T-helper 17 cell (primary cell): ENCODE data around the gene FITM1. TPM values are rescaled to one million over a fixed set of nuclear protein-coding genes. Genes with fewer than 3 reads are reported as not detected.

ENCODE experiments used
- ATAC-seq: fragments of 150-1000 bp; cut with Tn5 transposase; 2 replicates; pipeline ENCODE4 v1.10.0; 2021; ENCODE audit warnings: mild to moderate bottlenecking, moderate library complexity
- DNase-seq, 3 donors: peaks; one replicate each; pipeline versions ENCODE4 v3.0.0 to v3.0.0-alpha.2; 2020 to 2021
- H3K9me3 ChIP-seq: one replicate; pipeline ENCODE4 v1.7.0; 2013; ENCODE audit warnings: low read length, mild to moderate bottlenecking; ENCODE audit not compliant: control insufficient read depth, poor library complexity, severe bottlenecking
- H3K27ac Mint-ChIP-seq: one replicate; pipeline ENCODE4 v1.8.0; 2022; ENCODE audit warnings: mild to moderate bottlenecking, moderate library complexity, mixed read lengths
- H3K27me3 Mint-ChIP-seq: one replicate; pipeline ENCODE4 v1.8.0; 2022; ENCODE audit warnings: mixed read lengths
- H3K36me3 Mint-ChIP-seq: one replicate; pipeline ENCODE4 v1.8.0; 2022; ENCODE audit warnings: low read depth, mixed read lengths
- H3K4me1 Mint-ChIP-seq: one replicate; pipeline ENCODE4 v1.8.0; 2022; ENCODE audit warnings: mild to moderate bottlenecking, mixed read lengths
- H3K4me3 Mint-ChIP-seq: one replicate; pipeline ENCODE4 v1.8.0; 2022; ENCODE audit warnings: mild to moderate bottlenecking, moderate library complexity, mixed read lengths
- total RNA-seq, 4 donors: library from RNA in 2 of 4; stranded (reverse) in 2 of 4; gene quantifications; one replicate each; pipeline ENCODE4 v1.2.3 and lab custom pipeline; 2022 to 2026

The FITM1 gene
- total RNA-seq, 2 donors from 2014 or later, result 1.4 to 1.9 TPM

GRCh38 chr14:24092505-24093206 is 37.8 kb upstream of the FITM1 start:
- peaks cover 34% of the 10 kb centered on the region for H3K4me1 Mint-ChIP-seq
- no peak overlapping the region for H3K4me3 Mint-ChIP-seq
- no peaks in the 10 kb centered on the region for H3K27me3 Mint-ChIP-seq
- H3K9me3 ChIP-seq, result no peaks in the 10 kb centered on the region
- H3K27ac Mint-ChIP-seq, result peak overlapping the region; percentile 88
- no peak for DNase-seq
- no peaks in the 10 kb centered on the region for H3K36me3 Mint-ChIP-seq
- ATAC-seq, result no peak

DNA sequence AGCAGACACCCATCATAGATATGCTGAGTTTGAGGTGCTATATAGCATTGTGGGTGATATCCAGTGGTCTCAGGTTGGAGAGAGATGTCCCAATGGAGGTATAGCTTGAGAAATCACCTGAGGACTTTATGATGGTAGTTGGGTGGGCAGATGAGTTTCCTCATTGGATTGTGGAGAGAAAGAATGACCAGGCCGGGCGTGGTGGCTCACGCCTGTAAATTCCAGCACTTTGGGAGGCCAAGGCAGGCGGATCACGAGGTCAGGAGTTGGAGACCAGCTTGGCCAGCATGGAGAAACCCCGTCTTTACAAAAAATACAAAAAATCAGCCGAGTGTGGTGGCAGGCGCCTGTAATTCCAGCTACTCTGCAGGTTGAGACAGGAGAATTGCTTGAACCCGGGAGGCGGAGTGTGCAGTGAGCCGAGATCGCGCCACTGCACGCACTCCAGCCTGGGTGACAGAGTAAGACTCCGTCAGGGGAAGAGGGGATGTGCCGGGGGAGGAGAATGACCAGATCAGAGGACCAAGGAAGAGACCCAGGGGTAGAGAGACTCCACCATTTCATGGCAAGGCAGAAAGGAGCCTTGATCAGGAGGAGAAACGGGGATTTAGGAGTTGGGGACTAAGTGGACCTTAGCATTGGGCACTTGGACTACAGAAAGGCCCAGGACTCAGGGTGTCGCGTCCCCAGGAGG is 37.1 kb upstream of the FITM1 start:
- H3K4me1 Mint-ChIP-seq, result peaks cover 34% of the 10 kb centered on the region
- no peaks in the 10 kb centered on the region for H3K9me3 ChIP-seq
- H3K36me3 Mint-ChIP-seq, result no peaks in the 10 kb centered on the region
- no peak for ATAC-seq
- no peaks in the 10 kb centered on the region for H3K27me3 Mint-ChIP-seq
- DNase-seq, result no peak
- H3K27ac Mint-ChIP-seq, result peak overlapping the region; percentile 88
- peak overlapping the region; percentile 99 for H3K4me3 Mint-ChIP-seq

GRCh38 chr14:24093901-24094840 is 36.3 kb upstream of the FITM1 start, which contains the start of gene PCK2:
Gene PCK2 (plus strand): TSS chr14:24094311. CDS start chr14:24094406, 95 bp downstream.
- peak within 1 kb of the TSS; percentile 95 for H3K27ac Mint-ChIP-seq
- H3K4me3 Mint-ChIP-seq, result peak within 1 kb of the TSS; percentile 99
- no peaks in the 10 kb centered on the region for H3K36me3 Mint-ChIP-seq
- ATAC-seq (peak; percentile 80), DNase-seq (peak; percentile 49 to 72 (median 66))
- H3K27me3 Mint-ChIP-seq, result no peaks in the 10 kb centered on the region
- peaks cover 34% of the 10 kb centered on the region for H3K4me1 Mint-ChIP-seq
- H3K9me3 ChIP-seq, result no peaks in the 10 kb centered on the region

DNA sequence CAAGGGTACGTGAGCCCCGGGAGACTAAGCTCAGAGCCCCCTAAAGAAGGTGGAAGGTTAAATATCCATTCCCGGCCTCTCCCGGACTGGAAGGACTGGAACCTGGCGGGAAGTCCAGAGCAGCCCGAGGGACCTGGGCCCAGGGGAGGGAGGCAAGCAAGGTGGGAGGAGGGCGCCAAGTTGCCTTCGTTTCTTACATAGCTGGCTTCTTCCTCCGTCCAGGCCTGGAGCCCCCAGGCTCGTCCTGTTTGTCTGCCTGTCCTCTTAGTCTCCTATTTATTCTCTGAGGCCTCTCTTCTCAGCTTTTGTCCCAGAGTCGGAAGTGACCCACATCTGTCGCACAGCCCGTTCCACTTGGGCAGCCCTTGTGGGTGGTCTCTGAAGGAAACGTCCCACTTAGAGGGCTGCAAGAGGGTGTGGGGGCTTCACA is 35.6 kb upstream of the FITM1 start:
- H3K27ac Mint-ChIP-seq, result peak overlapping the region; percentile 95
- no peaks in the 10 kb centered on the region for H3K27me3 Mint-ChIP-seq
- no peaks in the 10 kb centered on the region for H3K9me3 ChIP-seq
- DNase-seq (no peak), ATAC-seq (no peak)
- H3K4me3 Mint-ChIP-seq, result peak overlapping the region; percentile 99
- H3K36me3 Mint-ChIP-seq, result no peaks in the 10 kb centered on the region
- H3K4me1 Mint-ChIP-seq, result peaks cover 30% of the 10 kb centered on the region

DNA sequence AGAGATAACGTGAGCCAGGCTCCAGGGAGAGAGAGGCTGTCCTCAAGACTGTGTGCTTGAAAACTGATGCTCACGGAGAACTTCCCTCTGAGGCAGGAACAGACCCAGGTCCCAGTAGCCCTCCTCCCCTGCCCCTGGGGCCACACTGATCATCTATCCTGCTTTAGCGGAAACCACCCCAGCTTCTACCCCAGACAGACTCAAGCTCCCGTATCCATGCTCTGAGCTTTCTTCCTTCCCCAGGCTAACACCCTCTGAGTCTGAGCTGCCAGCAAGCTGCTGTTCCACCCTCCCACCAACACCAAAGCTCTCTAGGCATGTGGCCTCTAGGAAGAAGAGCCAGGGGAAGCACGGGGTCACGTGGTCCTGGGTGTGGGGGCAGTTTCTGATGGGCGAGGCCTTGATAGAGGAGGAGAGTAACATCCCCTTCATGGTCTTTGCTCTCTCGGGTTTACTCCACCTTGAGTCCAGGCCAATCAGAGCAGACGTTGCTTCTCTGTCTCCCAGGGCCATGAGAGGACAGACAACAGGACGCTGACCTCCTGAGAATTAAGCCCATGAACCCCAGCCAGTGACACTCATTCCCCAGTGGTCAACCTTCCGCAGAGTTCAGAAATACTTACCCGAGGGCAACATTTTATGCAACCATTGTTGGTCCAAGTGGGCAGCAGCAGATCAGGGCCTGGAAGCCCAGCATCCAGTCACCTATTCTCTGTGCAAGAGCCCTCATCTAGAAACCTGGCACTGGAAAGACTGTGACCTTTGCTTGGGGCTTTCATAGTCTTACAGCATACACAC is 35.0 kb upstream of the FITM1 start:
- H3K4me1 Mint-ChIP-seq, result peaks cover 29% of the 10 kb centered on the region

GRCh38 chr14:24096545-24097181 is 33.8 kb upstream of the FITM1 start:
- Mint-ChIP-seq H3K27ac (peak overlapping the region; percentile 19), H3K4me1 (peaks cover 28% of the 10 kb centered on the region), H3K4me3 (peak overlapping the region; percentile 60), H3K27me3 (no peaks in the 10 kb centered on the region), H3K36me3 (no peaks in the 10 kb centered on the region)
- DNase-seq (no peak), ATAC-seq (no peak)
- H3K9me3 ChIP-seq, result no peaks in the 10 kb centered on the region

More for the DNA sequence above, 35.0 kb upstream of the FITM1 start:
- H3K27ac Mint-ChIP-seq, result peak overlapping the region; percentile 95
- no peaks in the 10 kb centered on the region for H3K9me3 ChIP-seq
- no peaks in the 10 kb centered on the region for H3K27me3 Mint-ChIP-seq
- H3K4me3 Mint-ChIP-seq, result peak overlapping the region; percentile 99
- ATAC-seq (peak; percentile 16), DNase-seq (no peak)
- H3K36me3 Mint-ChIP-seq, result no peaks in the 10 kb centered on the region

GRCh38 chr14:24098229-24098926 is 32.1 kb upstream of the FITM1 start:
- H3K4me3 Mint-ChIP-seq, result no peak overlapping the region
- DNase-seq (no peak), ATAC-seq (no peak)
- H3K9me3 ChIP-seq, result no peaks in the 10 kb centered on the region
- H3K27ac Mint-ChIP-seq, result no peak overlapping the region
- H3K4me1 Mint-ChIP-seq, result peaks cover 24% of the 10 kb centered on the region
- H3K36me3 Mint-ChIP-seq, result no peaks in the 10 kb centered on the region
- no peaks in the 10 kb centered on the region for H3K27me3 Mint-ChIP-seq

- no peak for ATAC-seq
- H3K4me1 Mint-ChIP-seq, result peaks cover 21% of the 10 kb centered on the region
- H3K27me3 Mint-ChIP-seq, result no peaks in the 10 kb centered on the region
- no peaks in the 10 kb centered on the region for H3K36me3 Mint-ChIP-seq
- H3K4me3 Mint-ChIP-seq, result no peak overlapping the region
- no peak for DNase-seq
- peak overlapping the region; percentile 45 for H3K27ac Mint-ChIP-seq
- H3K9me3 ChIP-seq, result no peaks in the 10 kb centered on the region
These were observed 31.3 kb upstream of the FITM1 start for GRCh38 chr14:24098927-24099813.

DNA sequence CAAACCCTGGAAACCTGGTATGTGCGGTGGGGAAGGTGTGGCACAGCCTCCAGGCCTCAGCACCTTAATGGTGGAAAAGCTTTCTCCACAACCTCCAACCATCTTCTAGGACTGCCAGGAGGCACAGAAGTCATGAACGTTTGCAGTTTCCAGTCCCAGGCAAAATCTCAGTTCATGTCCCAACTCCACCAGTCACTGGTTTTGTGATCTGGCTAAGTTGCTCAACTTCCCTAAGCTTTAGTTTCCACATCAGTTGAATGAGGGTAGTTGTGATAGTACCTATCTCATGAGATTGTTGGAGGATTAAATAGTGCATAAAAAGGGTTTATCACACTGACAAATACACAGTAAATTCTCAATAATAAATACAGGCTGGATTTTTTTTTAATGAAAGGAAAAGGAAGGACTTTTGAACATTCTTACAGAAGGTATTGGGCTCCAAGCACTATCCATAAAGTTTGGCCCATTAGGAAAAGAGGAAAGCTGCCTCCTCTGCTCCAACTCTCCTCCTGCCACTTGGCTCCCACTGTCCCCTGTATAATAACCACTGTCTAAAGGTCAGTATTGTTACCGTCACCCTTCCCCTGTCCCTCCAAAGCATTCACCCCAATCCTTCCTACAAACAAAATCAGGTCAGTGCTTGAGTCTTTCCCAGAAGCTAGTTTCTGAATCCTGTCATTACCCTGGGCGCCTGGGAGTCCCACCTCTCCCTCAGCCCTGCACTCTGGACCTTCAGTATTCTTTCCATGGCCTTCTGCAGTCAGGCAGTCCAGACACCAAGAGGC is 30.1 kb upstream of the FITM1 start:
- no peak for ATAC-seq
- Mint-ChIP-seq H3K27me3 (no peaks in the 10 kb centered on the region), H3K36me3 (no peaks in the 10 kb centered on the region), H3K4me1 (peaks cover 13% of the 10 kb centered on the region), H3K27ac (peak overlapping the region; percentile 45), H3K4me3 (no peak overlapping the region)
- DNase-seq, result no peak
- H3K9me3 ChIP-seq, result no peaks in the 10 kb centered on the region

DNA sequence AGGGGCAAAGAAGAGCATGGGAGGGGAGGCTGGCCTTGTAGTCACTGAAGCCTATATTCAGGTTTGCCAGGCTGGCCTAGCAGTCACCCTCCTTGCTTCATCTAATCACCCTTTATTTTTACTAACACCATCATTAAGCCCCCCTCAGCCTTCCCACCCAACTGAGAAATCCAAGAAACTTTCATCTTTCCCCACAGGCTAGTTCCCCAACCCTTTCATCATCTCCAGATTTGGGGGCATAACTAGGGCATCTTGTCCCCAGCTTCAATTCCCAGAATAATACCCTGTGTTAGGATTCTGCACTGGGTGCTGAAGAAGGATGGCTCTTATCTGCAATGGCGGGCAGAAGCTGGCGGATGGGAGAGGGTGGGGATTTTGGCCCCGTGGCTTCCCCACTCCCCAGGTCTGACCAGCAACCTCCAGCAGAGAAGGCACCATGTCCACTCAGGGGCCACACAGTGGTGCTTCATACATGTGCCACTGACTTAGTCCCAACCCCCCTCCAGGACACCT is 29.4 kb upstream of the FITM1 start:
- Mint-ChIP-seq H3K27ac (no peak overlapping the region), H3K4me1 (peaks cover 8% of the 10 kb centered on the region), H3K4me3 (no peak overlapping the region), H3K27me3 (no peaks in the 10 kb centered on the region), H3K36me3 (no peaks in the 10 kb centered on the region)
- ATAC-seq (no peak), DNase-seq (no peak)
- no peaks in the 10 kb centered on the region for H3K9me3 ChIP-seq
